ENCODE results near the gene ORC6.
A peak's percentile ranks its signal among the peaks of the same experiment; 100 is the strongest.
"Not testable (repeated sequence)": the region's sequence is repeated elsewhere in the genome, so short reads cannot be mapped to it uniquely, and the experiment has no call there.

The ORC6 gene

DNA sequence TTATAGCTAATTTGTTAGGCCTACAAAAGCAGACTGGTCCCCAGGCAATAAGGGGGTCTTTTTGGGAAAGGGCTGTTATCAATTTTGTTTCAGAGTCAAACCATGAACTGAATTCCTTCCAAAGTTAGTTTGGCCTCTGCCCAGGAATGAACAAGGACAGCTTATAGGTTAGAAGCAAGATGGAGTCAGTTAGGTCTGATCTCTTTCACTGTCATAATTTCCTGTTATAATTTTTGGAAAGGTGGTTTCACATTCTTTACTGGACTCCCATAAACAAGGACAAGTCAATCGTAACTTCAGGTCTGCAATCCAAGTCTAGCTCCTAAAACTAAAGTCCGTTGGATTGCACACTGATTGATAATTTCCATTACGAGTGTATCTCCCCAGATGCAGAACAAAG, 38.2 kb upstream of the ORC6 start:
- H2AFZ ChIP-seq (ENCODE audit: low read depth) = no peak overlapping the region
- H3K9ac ChIP-seq = no peak overlapping the region
- no peaks in the 10 kb centered on the region for H3K4me1 ChIP-seq (ENCODE audit: low read depth, poor library complexity, severe bottlenecking)
- H4K20me1 ChIP-seq (ENCODE audit: insufficient read depth) = no peaks in the 10 kb centered on the region
- no peak for TF ChIP-seq CTCF (conservative IDR thresholded peaks at IDR 0.05; ENCODE audit: low read depth, low read length)
- no peak overlapping the region for H3K27ac ChIP-seq
- no peak overlapping the region for H3K4me3 ChIP-seq (IDR thresholded peaks at IDR 0.05; ENCODE audit: insufficient read depth, low read depth, low read length)
- H3K27me3 ChIP-seq (ENCODE audit: insufficient read depth, low read depth) = no peaks in the 10 kb centered on the region
- no peaks in the 10 kb centered on the region for H3K36me3 ChIP-seq (ENCODE audit: insufficient read depth)
- H3K4me2 ChIP-seq = no peak overlapping the region
- H3K79me2 ChIP-seq (ENCODE audit: insufficient read depth, low read depth) = no peaks in the 10 kb centered on the region

GRCh38 chr16:46658925-46659324, 30.5 kb upstream of the ORC6 start:
- no peak for TF ChIP-seq CTCF (conservative IDR thresholded peaks at IDR 0.05; ENCODE audit: low read depth, low read length)
- peak overlapping the region; percentile 34 for H3K4me2 ChIP-seq
- H3K4me3 ChIP-seq (IDR thresholded peaks at IDR 0.05; ENCODE audit: insufficient read depth, low read depth, low read length) = no peak overlapping the region
- H3K27me3 ChIP-seq (ENCODE audit: insufficient read depth, low read depth) = no peaks in the 10 kb centered on the region
- peak overlapping the region; percentile 3; the same call in 1 of the 2 replicates for H3K27ac ChIP-seq
- peaks cover 5% of the 10 kb centered on the region; the same call in 1 of the 2 replicates for H3K36me3 ChIP-seq (ENCODE audit: insufficient read depth)
- H3K79me2 ChIP-seq (ENCODE audit: insufficient read depth, low read depth) = no peaks in the 10 kb centered on the region
- no peak overlapping the region for H2AFZ ChIP-seq (ENCODE audit: low read depth)
- H4K20me1 ChIP-seq (ENCODE audit: insufficient read depth) = no peaks in the 10 kb centered on the region
- H3K4me1 ChIP-seq (ENCODE audit: low read depth, poor library complexity, severe bottlenecking) = peaks cover 27% of the 10 kb centered on the region
- H3K9ac ChIP-seq = no peak overlapping the region

- no peak overlapping the region for H2AFZ ChIP-seq (ENCODE audit: low read depth)
- no peak for TF ChIP-seq CTCF (conservative IDR thresholded peaks at IDR 0.05; ENCODE audit: low read depth, low read length)
- peaks cover 5% of the 10 kb centered on the region; the same call in 1 of the 2 replicates for H3K36me3 ChIP-seq (ENCODE audit: insufficient read depth)
- H3K9ac ChIP-seq = no peak overlapping the region
- H3K27me3 ChIP-seq (ENCODE audit: insufficient read depth, low read depth) = no peaks in the 10 kb centered on the region
- H3K27ac ChIP-seq = no peak overlapping the region
- H4K20me1 ChIP-seq (ENCODE audit: insufficient read depth) = no peaks in the 10 kb centered on the region
- no peak overlapping the region for H3K4me3 ChIP-seq (IDR thresholded peaks at IDR 0.05; ENCODE audit: insufficient read depth, low read depth, low read length)
- peaks cover 27% of the 10 kb centered on the region for H3K4me1 ChIP-seq (ENCODE audit: low read depth, poor library complexity, severe bottlenecking)
- H3K4me2 ChIP-seq = no peak overlapping the region
- H3K79me2 ChIP-seq (ENCODE audit: insufficient read depth, low read depth) = no peaks in the 10 kb centered on the region
These were observed 27.3 kb upstream of the ORC6 start for GRCh38 chr16:46662123-46662522.

DNA sequence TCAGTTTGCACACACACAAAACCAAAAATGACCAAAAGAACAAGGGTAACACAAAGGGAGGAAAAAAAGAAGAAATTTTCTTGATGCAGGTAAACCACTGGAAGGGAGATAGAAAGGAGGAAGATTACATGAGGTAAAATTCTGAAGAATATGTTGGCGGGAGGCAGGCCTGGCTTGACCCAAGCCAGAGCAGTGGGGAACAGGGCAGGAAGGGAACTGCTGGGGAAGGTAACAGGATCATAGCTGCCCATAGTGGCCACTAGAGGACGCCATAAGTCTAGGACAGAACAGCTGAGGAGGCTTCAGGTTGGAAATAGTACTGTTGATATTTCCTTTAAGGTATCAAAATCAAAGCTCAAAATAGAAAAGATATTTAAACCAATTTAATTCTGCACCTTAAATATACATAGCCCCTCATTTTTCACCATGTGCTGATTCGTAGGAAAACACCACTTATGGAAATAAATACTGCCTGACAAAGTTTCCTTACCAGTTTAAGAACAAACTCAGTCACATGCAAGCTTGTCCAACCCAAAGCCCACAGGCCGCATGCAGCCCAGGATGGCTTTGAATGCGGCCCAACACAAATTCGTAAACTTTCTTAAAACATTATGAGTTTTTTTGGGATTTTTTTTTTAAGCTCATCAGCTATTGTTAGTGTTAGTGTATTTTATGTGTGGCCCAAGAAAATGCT, 16.0 kb upstream of the ORC6 start:
- no peak overlapping the region for H3K27ac ChIP-seq
- H3K4me3 ChIP-seq (IDR thresholded peaks at IDR 0.05; ENCODE audit: insufficient read depth, low read depth, low read length) = no peak overlapping the region
- H3K4me2 ChIP-seq = no peak overlapping the region
- H4K20me1 ChIP-seq (ENCODE audit: insufficient read depth) = no peaks in the 10 kb centered on the region
- no peaks in the 10 kb centered on the region for H3K4me1 ChIP-seq (ENCODE audit: low read depth, poor library complexity, severe bottlenecking)
- H3K79me2 ChIP-seq (ENCODE audit: insufficient read depth, low read depth) = no peaks in the 10 kb centered on the region
- H3K9ac ChIP-seq = no peak overlapping the region
- peak; percentile 92 for TF ChIP-seq CTCF (conservative IDR thresholded peaks at IDR 0.05; ENCODE audit: low read depth, low read length)
- no peaks in the 10 kb centered on the region for H3K27me3 ChIP-seq (ENCODE audit: insufficient read depth, low read depth)
- H2AFZ ChIP-seq (ENCODE audit: low read depth) = no peak overlapping the region
- no peaks in the 10 kb centered on the region; the same call in 1 of the 2 replicates for H3K36me3 ChIP-seq (ENCODE audit: insufficient read depth)

- not testable (repeated sequence) for H3K4me1 ChIP-seq (ENCODE audit: low read depth, poor library complexity, severe bottlenecking); H3K9ac ChIP-seq; H2AFZ ChIP-seq (ENCODE audit: low read depth); H3K36me3 ChIP-seq (ENCODE audit: insufficient read depth); H3K4me3 ChIP-seq (IDR thresholded peaks at IDR 0.05; ENCODE audit: insufficient read depth, low read depth, low read length); H3K27me3 ChIP-seq (ENCODE audit: insufficient read depth, low read depth); H3K27ac ChIP-seq; H3K79me2 ChIP-seq (ENCODE audit: insufficient read depth, low read depth); H4K20me1 ChIP-seq (ENCODE audit: insufficient read depth); H3K4me2 ChIP-seq
These were observed 11.5 kb upstream of the ORC6 start for GRCh38 chr16:46677943-46678342.

DNA sequence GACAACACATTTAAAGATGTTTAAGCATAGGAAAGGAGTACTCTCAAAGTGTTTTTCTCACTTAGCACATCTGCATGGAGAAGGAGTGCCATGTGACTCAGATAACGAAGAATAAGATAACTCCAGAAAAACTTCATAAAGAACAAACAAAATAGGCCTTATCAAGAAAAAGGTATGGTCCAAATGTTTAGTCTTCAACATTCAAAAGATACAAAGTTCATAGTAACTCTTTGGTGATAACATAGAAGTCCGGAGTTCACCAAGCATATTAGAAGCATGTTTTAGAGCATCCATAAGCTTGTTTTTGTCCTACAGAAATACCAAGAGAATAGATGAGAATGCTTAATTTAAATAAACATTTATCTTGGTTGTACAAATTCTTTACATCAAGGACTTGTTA, 7.6 kb upstream of the ORC6 start:
- not testable (repeated sequence) for H3K27me3 ChIP-seq (ENCODE audit: insufficient read depth, low read depth); H3K4me3 ChIP-seq (IDR thresholded peaks at IDR 0.05; ENCODE audit: insufficient read depth, low read depth, low read length); H3K36me3 ChIP-seq (ENCODE audit: insufficient read depth); H2AFZ ChIP-seq (ENCODE audit: low read depth); H3K4me2 ChIP-seq; H3K27ac ChIP-seq; H3K9ac ChIP-seq; H4K20me1 ChIP-seq (ENCODE audit: insufficient read depth)
- Histone ChIP-seq H3K4me1 (ENCODE audit: low read depth, poor library complexity, severe bottlenecking) (peaks cover 12% of the 10 kb centered on the region), H3K79me2 (ENCODE audit: insufficient read depth, low read depth) (peaks cover 37% of the 10 kb centered on the region)
